ENCODE data around the gene HMGXB4. TPM values are rescaled to one million over a fixed set of nuclear protein-coding genes. Genes with fewer than 3 reads are reported as not detected.

Gene HMGXB4
- total RNA-seq, 2 donors from 2014 or later = 14.7 to 15.7 TPM

DNA sequence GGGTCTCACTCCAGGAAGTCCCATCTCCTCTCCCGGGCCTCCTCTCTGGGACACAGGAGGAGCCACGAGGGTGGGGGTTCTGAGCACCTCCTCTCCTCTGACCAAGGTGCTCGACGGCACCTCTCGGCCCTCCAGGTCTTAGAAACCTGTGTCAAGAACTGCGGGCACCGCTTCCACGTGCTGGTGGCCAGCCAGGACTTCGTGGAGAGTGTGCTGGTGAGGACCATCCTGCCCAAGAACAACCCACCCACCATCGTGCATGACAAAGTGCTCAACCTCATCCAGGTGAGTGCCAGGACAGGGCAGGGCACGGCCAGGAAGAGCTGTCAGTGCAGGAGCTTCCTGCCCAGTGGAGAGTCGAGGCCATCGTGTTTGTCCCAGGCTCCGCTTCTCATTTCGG is 65.6 kb downstream of the HMGXB4 start:
- TF ChIP-seq, protein P1, sequence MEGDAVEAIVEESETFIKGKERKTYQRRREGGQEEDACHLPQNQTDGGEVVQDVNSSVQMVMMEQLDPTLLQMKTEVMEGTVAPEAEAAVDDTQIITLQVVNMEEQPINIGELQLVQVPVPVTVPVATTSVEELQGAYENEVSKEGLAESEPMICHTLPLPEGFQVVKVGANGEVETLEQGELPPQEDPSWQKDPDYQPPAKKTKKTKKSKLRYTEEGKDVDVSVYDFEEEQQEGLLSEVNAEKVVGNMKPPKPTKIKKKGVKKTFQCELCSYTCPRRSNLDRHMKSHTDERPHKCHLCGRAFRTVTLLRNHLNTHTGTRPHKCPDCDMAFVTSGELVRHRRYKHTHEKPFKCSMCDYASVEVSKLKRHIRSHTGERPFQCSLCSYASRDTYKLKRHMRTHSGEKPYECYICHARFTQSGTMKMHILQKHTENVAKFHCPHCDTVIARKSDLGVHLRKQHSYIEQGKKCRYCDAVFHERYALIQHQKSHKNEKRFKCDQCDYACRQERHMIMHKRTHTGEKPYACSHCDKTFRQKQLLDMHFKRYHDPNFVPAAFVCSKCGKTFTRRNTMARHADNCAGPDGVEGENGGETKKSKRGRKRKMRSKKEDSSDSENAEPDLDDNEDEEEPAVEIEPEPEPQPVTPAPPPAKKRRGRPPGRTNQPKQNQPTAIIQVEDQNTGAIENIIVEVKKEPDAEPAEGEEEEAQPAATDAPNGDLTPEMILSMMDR (IDR thresholded peaks at IDR 0.05) = no peak
- ATAC-seq (ENCODE audit: insufficient number of reproducible peaks, low FRiP score, low read depth) (no peak), DNase-seq (ENCODE audit: low spot score) (no peak)
- peaks cover 51% of the 10 kb centered on the region for H3K36me3 ChIP-seq
- H3K4me3 ChIP-seq = no peak overlapping the region
- H3K27ac ChIP-seq = no peak overlapping the region
- no peaks in the 10 kb centered on the region for H3K27me3 ChIP-seq (replicated peaks; ENCODE audit: insufficient read depth)
- no peaks in the 10 kb centered on the region for H3K9me3 ChIP-seq
- no peaks in the 10 kb centered on the region for H3K4me1 ChIP-seq (ENCODE audit: control insufficient read depth in 1 of 2, low read depth in 2 of 2)

DNA sequence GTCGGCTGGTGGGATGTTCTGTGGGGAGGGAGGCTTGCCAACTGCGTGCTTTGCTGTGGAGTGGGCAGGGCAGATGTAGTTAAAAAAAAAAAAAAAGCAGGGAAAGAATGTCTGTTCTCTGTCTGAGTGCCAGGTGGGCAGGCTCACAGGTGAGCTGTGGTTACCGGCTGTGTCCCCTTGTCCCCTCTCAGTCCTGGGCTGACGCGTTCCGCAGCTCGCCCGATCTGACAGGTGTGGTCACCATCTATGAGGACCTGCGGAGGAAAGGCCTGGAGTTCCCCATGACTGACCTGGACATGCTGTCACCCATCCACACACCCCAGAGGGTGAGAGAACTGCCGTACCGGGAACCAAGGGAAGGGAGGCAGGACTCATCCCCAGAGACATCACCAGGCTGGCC is 66.0 kb downstream of the HMGXB4 start:
- Histone ChIP-seq H3K27ac (no peak overlapping the region), H3K4me3 (no peak overlapping the region), H3K27me3 (replicated peaks; ENCODE audit: insufficient read depth) (no peaks in the 10 kb centered on the region), H3K36me3 (peaks cover 56% of the 10 kb centered on the region), H3K4me1 (ENCODE audit: control insufficient read depth in 1 of 2, low read depth in 2 of 2) (no peaks in the 10 kb centered on the region), H3K9me3 (no peaks in the 10 kb centered on the region)
- TF ChIP-seq, protein P1 (IDR thresholded peaks at IDR 0.05) = no peak
- ATAC-seq (ENCODE audit: insufficient number of reproducible peaks, low FRiP score, low read depth) (no peak), DNase-seq (ENCODE audit: low spot score) (no peak)

DNA sequence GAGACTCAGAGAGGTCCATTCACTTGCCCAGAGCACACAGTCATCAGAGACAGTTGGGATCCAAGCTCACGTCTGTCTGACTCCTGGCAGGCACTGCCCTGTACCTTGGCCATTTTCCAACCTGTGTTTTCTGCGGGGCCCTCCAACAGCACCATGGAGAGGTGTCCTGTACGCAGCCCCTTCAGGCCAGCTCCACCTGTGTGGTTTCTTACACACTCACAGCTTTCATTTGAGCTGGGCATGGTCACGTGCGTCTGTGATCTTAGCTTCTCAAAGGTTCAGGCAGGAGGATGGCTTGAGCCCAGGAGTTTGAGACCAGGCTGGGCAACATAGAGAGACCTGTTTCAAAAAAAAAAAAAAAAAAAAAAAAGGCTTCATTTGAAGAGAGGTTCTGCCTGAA is 66.8 kb downstream of the HMGXB4 start:
- H3K9me3 ChIP-seq = no peaks in the 10 kb centered on the region
- ATAC-seq (ENCODE audit: insufficient number of reproducible peaks, low FRiP score, low read depth) = no peak
- no peak for DNase-seq (ENCODE audit: low spot score)
- no peak overlapping the region for H3K4me3 ChIP-seq
- H3K36me3 ChIP-seq = peaks cover 54% of the 10 kb centered on the region
- no peak overlapping the region for H3K27ac ChIP-seq
- no peaks in the 10 kb centered on the region for H3K27me3 ChIP-seq (replicated peaks; ENCODE audit: insufficient read depth)
- TF ChIP-seq, protein P1 (IDR thresholded peaks at IDR 0.05) = no peak
- H3K4me1 ChIP-seq (ENCODE audit: control insufficient read depth in 1 of 2, low read depth in 2 of 2) = peaks cover 0 to 5% of the 10 kb centered on the region in 2 donors

DNA sequence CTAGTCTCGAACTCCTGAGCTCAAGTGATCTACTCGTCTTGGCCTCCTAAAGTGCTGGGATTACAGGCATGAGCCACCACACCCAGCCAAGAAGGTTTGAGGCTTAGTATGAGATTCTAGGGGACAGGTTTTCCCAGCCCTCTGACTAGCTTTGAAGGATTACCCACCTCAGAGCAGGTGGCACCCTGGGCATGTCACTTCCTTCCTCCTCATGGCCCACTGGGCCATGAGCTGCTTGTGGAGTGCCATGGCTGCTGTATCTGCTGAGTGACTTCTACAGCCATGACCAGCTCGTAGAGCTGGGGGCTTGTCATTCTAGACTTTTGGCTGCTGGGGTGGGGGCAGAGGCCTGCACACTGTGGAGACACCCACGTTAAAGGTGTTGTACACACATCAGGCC is 67.5 kb downstream of the HMGXB4 start:
- Histone ChIP-seq H3K4me1 (ENCODE audit: control insufficient read depth in 1 of 2, low read depth in 2 of 2) (peaks cover 0 to 5% of the 10 kb centered on the region in 2 donors), H3K27ac (no peak overlapping the region), H3K4me3 (no peak overlapping the region), H3K36me3 (peaks cover 54% of the 10 kb centered on the region), H3K27me3 (replicated peaks; ENCODE audit: insufficient read depth) (no peaks in the 10 kb centered on the region), H3K9me3 (no peaks in the 10 kb centered on the region)
- TF ChIP-seq, protein P1 (IDR thresholded peaks at IDR 0.05) = no peak
- no peak for DNase-seq (ENCODE audit: low spot score)
- ATAC-seq (ENCODE audit: insufficient number of reproducible peaks, low FRiP score, low read depth) = no peak

DNA sequence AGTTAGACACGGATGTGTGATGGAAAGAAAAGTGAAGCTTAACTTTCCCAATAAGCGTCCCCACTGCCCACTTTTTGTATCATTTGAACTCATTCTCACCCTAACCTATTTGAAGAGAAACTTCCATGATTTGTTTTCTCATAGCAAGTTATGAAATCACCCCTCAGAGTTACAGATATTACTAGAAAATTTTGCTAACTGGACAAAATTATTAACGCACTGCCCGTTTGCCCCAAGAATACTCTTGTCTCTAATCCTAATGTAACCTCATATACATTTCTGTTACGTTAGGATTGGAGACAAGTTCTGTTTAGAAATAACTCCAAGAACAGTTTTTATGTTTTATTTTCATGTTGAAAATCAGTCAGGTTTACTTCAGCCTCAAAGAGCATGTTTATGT is 67.9 kb downstream of the HMGXB4 start:
- Histone ChIP-seq H3K36me3 (peaks cover 55% of the 10 kb centered on the region), H3K27me3 (replicated peaks; ENCODE audit: insufficient read depth) (no peaks in the 10 kb centered on the region), H3K4me1 (ENCODE audit: control insufficient read depth in 1 of 2, low read depth in 2 of 2) (peaks cover 0 to 5% of the 10 kb centered on the region in 2 donors), H3K9me3 (no peaks in the 10 kb centered on the region), H3K4me3 (no peak overlapping the region), H3K27ac (no peak overlapping the region)
- TF ChIP-seq, protein P1 (IDR thresholded peaks at IDR 0.05) = no peak
- ATAC-seq (ENCODE audit: insufficient number of reproducible peaks, low FRiP score, low read depth) (no peak), DNase-seq (ENCODE audit: low spot score) (no peak)
